Mammary epithelial cell (primary cell): Measurements from ENCODE around the gene CNTNAP3.
"Not testable (repeated sequence)": the region's sequence is repeated elsewhere in the genome, so short reads cannot be mapped to it uniquely, and the experiment has no call there.

Experiments
- CTCF ChIP-seq, 2 donors: IDR thresholded peaks in 1 of 2; conservative IDR thresholded peaks in 1 of 2; 2 replicates each; pipeline ENCODE4 v1.5.1; 2011 to 2012; ENCODE audit warnings: inconsistent platforms in 2 of 2, low read length in 2 of 2, mild to moderate bottlenecking in 2 of 2, control low read depth in 1 of 2, low read depth in 1 of 2; ENCODE audit not compliant: insufficient read depth in 1 of 2; ENCODE audit errors: extremely low read depth in 1 of 2
- EZH2 ChIP-seq: IDR thresholded peaks from 2 replicates; pipeline ENCODE4 v1.6.1; 2012; ENCODE audit warnings: low read length, inconsistent platforms, borderline replicate concordance

- TF ChIP-seq CTCF (conservative IDR thresholded peaks at IDR 0.05 in 1 of 2, IDR thresholded peaks at IDR 0.05 in 1 of 2; ENCODE audit: extremely low read depth in 1 of 2, insufficient read depth in 1 of 2, low read depth in 1 of 2, low read length in 2 of 2); EZH2: not testable (repeated sequence)
These were observed 207.9 kb downstream of the CNTNAP3 start for GRCh38 chr9:39080081-39080480.
